Activated CD8-positive, alpha-beta memory T cell treated with anti-CD3 and anti-CD28 coated beads for 48 hours (primary cell): Measurements from ENCODE around the gene GOLIM4.
"Not testable (repeated sequence)": the region's sequence is repeated elsewhere in the genome, so short reads cannot be mapped to it uniquely, and the experiment has no call there.

Source experiments
- DNase-seq, 3 experiments: peaks; one replicate each; pipeline ENCODE4 v3.0.0-alpha.2; 2020; ENCODE audit warnings: low read depth in 2 of 3, low spot score in 2 of 3

The GOLIM4 gene

GRCh38 chr3:168077091-168077490, 18.6 kb downstream of the GOLIM4 start:
- no peak for DNase-seq

GRCh38 chr3:168073842-168074605, 21.7 kb downstream of the GOLIM4 start:
- DNase-seq = no peak

- no peak for DNase-seq
These were observed 23.4 kb downstream of the GOLIM4 start for GRCh38 chr3:168072323-168072650.

GRCh38 chr3:168071591-168072322, 24.0 kb downstream of the GOLIM4 start:
- DNase-seq = no peak

GRCh38 chr3:168070919-168071318, 24.8 kb downstream of the GOLIM4 start:
- DNase-seq = no peak

- DNase-seq = no peak
These were observed 27.4 kb downstream of the GOLIM4 start for GRCh38 chr3:168068346-168068745.

- DNase-seq = no peak
These were observed 28.8 kb downstream of the GOLIM4 start for GRCh38 chr3:168066882-168067281.

GRCh38 chr3:168065569-168065968, 30.2 kb downstream of the GOLIM4 start:
- DNase-seq = no peak

GRCh38 chr3:168063122-168063521, 32.6 kb downstream of the GOLIM4 start:
- no peak for DNase-seq

- no peak for DNase-seq
These were observed 33.0 kb downstream of the GOLIM4 start for GRCh38 chr3:168062679-168063078.

GRCh38 chr3:168061332-168061996, 34.3 kb downstream of the GOLIM4 start:
- DNase-seq = no peak

GRCh38 chr3:168060317-168060716, 35.4 kb downstream of the GOLIM4 start:
- DNase-seq = no peak

GRCh38 chr3:168058481-168058880, 37.2 kb downstream of the GOLIM4 start:
- DNase-seq = no peak

GRCh38 chr3:168056398-168057230, 39.1 kb downstream of the GOLIM4 start:
- DNase-seq = not testable (repeated sequence)

- no peak for DNase-seq
These were observed 41.3 kb downstream of the GOLIM4 start for GRCh38 chr3:168054447-168054846.

- no peak for DNase-seq
These were observed 42.6 kb downstream of the GOLIM4 start for GRCh38 chr3:168053115-168053514.

- no peak for DNase-seq
These were observed 43.2 kb downstream of the GOLIM4 start for GRCh38 chr3:168052515-168052914.

GRCh38 chr3:168051531-168052471, 43.9 kb downstream of the GOLIM4 start:
- no peak for DNase-seq

- no peak for DNase-seq
These were observed 44.7 kb downstream of the GOLIM4 start for GRCh38 chr3:168051070-168051469.

GRCh38 chr3:168049367-168049974, 46.3 kb downstream of the GOLIM4 start:
- DNase-seq = no peak
